Calu3 (cell line): ENCODE measurements around the gene RRP36. TPM values are rescaled to one million over a fixed set of nuclear protein-coding genes. Genes with fewer than 3 reads are reported as not detected.

Experiments
- BruUV-seq: library from RNA; stranded (reverse); fragments of 400-500 nt; replicated peaks from 2 replicates; lab custom pipeline; 2021; lab: Mats Ljungman, UMichigan
- CTCF ChIA-PET: fragments of 300-600 bp; sonication (Branson Sonifier 250); formaldehyde crosslinking; loops from one replicate; lab custom pipeline; 2022; ENCODE audit warnings: antibody characterized with exemption; lab: Charles Lee
- DNase-seq: peaks from one replicate; pipeline ENCODE4 v3.0.0; 2022
- H3K27ac Mint-ChIP-seq: one replicate; pipeline ENCODE4 v1.8.0; 2022; ENCODE audit warnings: mixed read lengths; ENCODE audit not compliant: unreplicated experiment
- H3K27me3 Mint-ChIP-seq: one replicate; pipeline ENCODE4 v1.8.0; 2022; ENCODE audit warnings: mixed read lengths; ENCODE audit not compliant: unreplicated experiment
- H3K36me3 Mint-ChIP-seq: one replicate; pipeline ENCODE4 v1.8.0; 2022; ENCODE audit warnings: mild to moderate bottlenecking, moderate library complexity, mixed read lengths; ENCODE audit not compliant: insufficient read depth, unreplicated experiment
- H3K4me1 Mint-ChIP-seq: one replicate; pipeline ENCODE4 v1.8.0; 2022; ENCODE audit warnings: mild to moderate bottlenecking, low read depth, mixed read lengths; ENCODE audit not compliant: unreplicated experiment
- H3K4me3 Mint-ChIP-seq: one replicate; pipeline ENCODE4 v1.8.0; 2022; ENCODE audit warnings: mild to moderate bottlenecking, low read depth, moderate library complexity, mixed read lengths; ENCODE audit not compliant: unreplicated experiment
- H3K9me3 Mint-ChIP-seq: one replicate; pipeline ENCODE4 v1.8.0; 2022; ENCODE audit warnings: low read depth, mixed read lengths; ENCODE audit not compliant: unreplicated experiment
- CTCF ChIP-seq: fragments of 200-600 bp; IDR thresholded peaks from one replicate; pipeline ENCODE4 v1.8.0; 2022; ENCODE audit warnings: antibody characterized with exemption; ENCODE audit not compliant: unreplicated experiment
- intact Hi-C: fragments of 100-400 bp; cut with micrococcal nuclease; formaldehyde crosslinking; loops from one replicate; pipeline ENCODE4 v1.10.0; 2022; ENCODE audit not compliant: unreplicated experiment
- total RNA-seq: library from RNA; stranded (reverse); gene quantifications from 2 replicates; pipeline ENCODE4 v1.2.3, GENCODE V29; 2022

The RRP36 gene
- total RNA-seq, 1 experiment from 2014 or later = 101 TPM

GRCh38 chr6:43077333-43077809 lies 55.9 kb downstream of the RRP36 start:
- intact Hi-C loops = no loop called here
- H3K4me1 Mint-ChIP-seq = peaks cover 14% of the 10 kb centered on the region
- H3K4me3 Mint-ChIP-seq = peak overlapping the region; percentile 86
- H3K27me3 Mint-ChIP-seq = no peaks in the 10 kb centered on the region
- CTCF ChIA-PET = interaction anchor here (2.5 kb wide), 1 partner anchor 53 kb away, joined by 7 read pairs; no protein-coding TSS in a partner anchor
- H3K9me3 Mint-ChIP-seq = no peaks in the 10 kb centered on the region
- no peak for TF ChIP-seq CTCF
- no peak for DNase-seq
- H3K36me3 Mint-ChIP-seq = peaks cover 17% of the 10 kb centered on the region
- H3K27ac Mint-ChIP-seq = no peak overlapping the region
- no TSS peak for BruUV-seq

GRCh38 chr6:43077981-43078511 lies 56.6 kb downstream of the RRP36 start:
- Mint-ChIP-seq H3K36me3 (peaks cover 17% of the 10 kb centered on the region), H3K4me3 (peak overlapping the region; percentile 86), H3K27ac (no peak overlapping the region), H3K4me1 (peaks cover 14% of the 10 kb centered on the region), H3K27me3 (no peaks in the 10 kb centered on the region), H3K9me3 (no peaks in the 10 kb centered on the region)
- intact Hi-C loops = no loop called here
- no peak for DNase-seq
- no TSS peak for BruUV-seq
- CTCF ChIA-PET = interaction anchor here (2.5 kb wide), 1 partner anchor 52 kb away, joined by 7 read pairs; no protein-coding TSS in a partner anchor
- no peak for TF ChIP-seq CTCF

- Mint-ChIP-seq H3K4me1 (peaks cover 14% of the 10 kb centered on the region), H3K27me3 (no peaks in the 10 kb centered on the region), H3K36me3 (peaks cover 17% of the 10 kb centered on the region), H3K9me3 (no peaks in the 10 kb centered on the region), H3K27ac (no peak overlapping the region), H3K4me3 (no peak overlapping the region)
- no peak for DNase-seq
- no peak for TF ChIP-seq CTCF
- no TSS peak for BruUV-seq
- CTCF ChIA-PET = interaction anchor here (0.7 kb wide), 2 partner anchors 24 to 30 kb away, joined by 3 to 5 read pairs; no protein-coding TSS in a partner anchor
- intact Hi-C loops = no loop called here
These were observed 57.3 kb downstream of the RRP36 start for GRCh38 chr6:43078691-43079090.

Other genes with a start within 250 kb of the RRP36 start
- gene BICRAL, start 239.6 kb upstream of the RRP36 start, total RNA-seq = 17.6 and 19.2 TPM in 2 replicates
- 144 and 154 TPM in 2 replicates for gene RPL7L1, start 142.0 kb upstream of the RRP36 start, total RNA-seq
- not detected in 2 replicates for gene PTCRA, start 105.6 kb upstream of the RRP36 start, total RNA-seq
- gene CNPY3, start 92.1 kb upstream of the RRP36 start, total RNA-seq = 57.9 and 60.7 TPM in 2 replicates
- gene GNMT, start 60.9 kb upstream of the RRP36 start, total RNA-seq = 0.45 TPM in 1 of 2 replicates, not detected in the other
- 27.8 and 28.4 TPM in 2 replicates for gene PEX6, start 42.4 kb upstream of the RRP36 start, total RNA-seq
- 49.4 and 55.8 TPM in 2 replicates for gene PPP2R5D, start 37.1 kb upstream of the RRP36 start, total RNA-seq
- gene MEA1, start 7.7 kb upstream of the RRP36 start, total RNA-seq = 110 and 115 TPM in 2 replicates
- 85.9 and 95.7 TPM in 2 replicates for gene KLHDC3, start 7.4 kb upstream of the RRP36 start, total RNA-seq
- gene CUL7, start 32.2 kb downstream of the RRP36 start, total RNA-seq = 25.5 and 25.9 TPM in 2 replicates
- gene MRPL2, start 37.8 kb downstream of the RRP36 start, total RNA-seq = 125 and 135 TPM in 2 replicates
- 42.1 and 50.7 TPM in 2 replicates for gene KLC4, start 38.0 kb downstream of the RRP36 start, total RNA-seq
- 49.7 and 66.0 TPM in 2 replicates for gene PTK7, start 54.7 kb downstream of the RRP36 start, total RNA-seq
- 43.4 and 48.0 TPM in 2 replicates for gene SRF, start 149.6 kb downstream of the RRP36 start, total RNA-seq
- 73.1 and 82.8 TPM in 2 replicates for gene CUL9, start 160.6 kb downstream of the RRP36 start, total RNA-seq
- 82.6 and 86.8 TPM in 2 replicates for gene DNPH1, start 207.9 kb downstream of the RRP36 start, total RNA-seq
- gene TTBK1, start 221.9 kb downstream of the RRP36 start, total RNA-seq = 0.17 and 0.29 TPM in 2 replicates